ENCODE results near the gene CYBA.

GRCh38 chr16:88696441-88696840, 45.6 kb upstream of the CYBA start:
- TF ChIP-seq CTCF (optimal IDR thresholded peaks at IDR 0.05 in 1 of 3, IDR thresholded peaks at IDR 0.05 in 1 of 3, conservative IDR thresholded peaks at IDR 0.05 in 1 of 3; ENCODE audit: extremely low read depth in 1 of 3, insufficient read depth in 2 of 3, low read length in 3 of 3) = no peak
- no peak for TF ChIP-seq EZH2 (IDR thresholded peaks at IDR 0.05; ENCODE audit: low read length)
